Lower lobe of right lung (tissue), 2 donors: Measurements from ENCODE around the gene PLEKHM3. TPM values are rescaled to one million over a fixed set of nuclear protein-coding genes. Genes with fewer than 3 reads are reported as not detected.
A peak's percentile ranks its signal among the peaks of the same experiment; 100 is the strongest.

Experiments used
- ATAC-seq, 2 donors: fragments of 200-7000 bp; cut with Tn5 transposase; one replicate each; pipeline ENCODE4 v1.9.1; 2020 to 2022; ENCODE audit warnings: mild to moderate bottlenecking in 2 of 2, moderate library complexity in 2 of 2
- DNase-seq: peaks from one replicate; pipeline ENCODE4 v3.0.0-alpha.2; 2020
- H3K27ac ChIP-seq: fragments of 200-600 bp; one replicate; pipeline ENCODE4 v1.8.0; 2022
- H3K27me3 ChIP-seq: fragments of 200-600 bp; one replicate; pipeline ENCODE4 v1.8.0; 2022; ENCODE audit warnings: low read depth
- H3K36me3 ChIP-seq: fragments of 200-600 bp; one replicate; pipeline ENCODE4 v1.8.0; 2022; ENCODE audit warnings: mild to moderate bottlenecking
- H3K4me1 ChIP-seq: fragments of 200-600 bp; one replicate; pipeline ENCODE4 v1.8.0; 2022
- H3K4me3 ChIP-seq: fragments of 200-600 bp; one replicate; pipeline ENCODE4 v1.8.0; 2022; ENCODE audit warnings: mild to moderate bottlenecking
- H3K9me3 ChIP-seq: fragments of 200-600 bp; one replicate; pipeline ENCODE4 v1.8.0; 2022
- intact Hi-C: fragments of 100-400 bp; cut with DNase I; formaldehyde crosslinking; loops from one replicate; pipeline ENCODE4 v1.11.0; 2022
- total RNA-seq: library from RNA; stranded (reverse); fragmentation: NEBNext Ultra II Directional; extraction: Animal tissue kit (Norgen Biotek cat#: 25700); gene quantifications from one replicate; pipeline ENCODE4 v1.2.1, GENCODE V29; 2021
- TF ChIP-seq, protein P1 (sequence below): fragments of 200-600 bp; IDR thresholded peaks from one replicate; pipeline ENCODE4 v1.8.0; 2022; ENCODE audit warnings: antibody characterized with exemption, mild to moderate bottlenecking
- donor health status: DM: no; HTN: yes; CAD: no; lungs with severe emphysema.

Gene PLEKHM3
- total RNA-seq, 1 donor from 2014 or later: 25.8 TPM

DNA sequence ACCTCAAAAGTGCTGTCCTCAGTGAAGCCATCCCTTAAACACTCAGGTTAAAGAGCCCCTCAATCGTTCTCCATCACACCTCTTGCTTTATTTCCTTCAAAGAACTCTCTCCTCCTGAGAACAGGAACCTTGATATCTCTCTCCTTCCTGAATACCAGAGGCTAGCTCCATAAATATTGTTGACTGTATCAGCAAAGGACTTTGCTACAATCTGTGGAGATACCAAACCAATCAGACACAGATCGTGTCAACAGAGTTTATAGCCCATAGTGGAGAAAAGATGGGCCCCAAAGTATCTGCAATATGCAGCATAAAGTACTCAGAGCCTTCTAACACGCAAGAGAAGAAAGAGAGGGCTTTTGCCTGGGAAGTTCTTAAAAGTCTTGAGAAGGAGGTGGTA, 36.4 kb downstream of the PLEKHM3 start:
- Histone ChIP-seq H3K4me3 (no peak overlapping the region), H3K36me3 (peaks cover under 1% of the 10 kb centered on the region), H3K27me3 (no peaks in the 10 kb centered on the region), H3K9me3 (no peaks in the 10 kb centered on the region), H3K4me1 (no peaks in the 10 kb centered on the region), H3K27ac (no peak overlapping the region)
- intact Hi-C loops: no loop called here
- ATAC-seq (no peak), DNase-seq (no peak)
- TF ChIP-seq, protein P1, sequence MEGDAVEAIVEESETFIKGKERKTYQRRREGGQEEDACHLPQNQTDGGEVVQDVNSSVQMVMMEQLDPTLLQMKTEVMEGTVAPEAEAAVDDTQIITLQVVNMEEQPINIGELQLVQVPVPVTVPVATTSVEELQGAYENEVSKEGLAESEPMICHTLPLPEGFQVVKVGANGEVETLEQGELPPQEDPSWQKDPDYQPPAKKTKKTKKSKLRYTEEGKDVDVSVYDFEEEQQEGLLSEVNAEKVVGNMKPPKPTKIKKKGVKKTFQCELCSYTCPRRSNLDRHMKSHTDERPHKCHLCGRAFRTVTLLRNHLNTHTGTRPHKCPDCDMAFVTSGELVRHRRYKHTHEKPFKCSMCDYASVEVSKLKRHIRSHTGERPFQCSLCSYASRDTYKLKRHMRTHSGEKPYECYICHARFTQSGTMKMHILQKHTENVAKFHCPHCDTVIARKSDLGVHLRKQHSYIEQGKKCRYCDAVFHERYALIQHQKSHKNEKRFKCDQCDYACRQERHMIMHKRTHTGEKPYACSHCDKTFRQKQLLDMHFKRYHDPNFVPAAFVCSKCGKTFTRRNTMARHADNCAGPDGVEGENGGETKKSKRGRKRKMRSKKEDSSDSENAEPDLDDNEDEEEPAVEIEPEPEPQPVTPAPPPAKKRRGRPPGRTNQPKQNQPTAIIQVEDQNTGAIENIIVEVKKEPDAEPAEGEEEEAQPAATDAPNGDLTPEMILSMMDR: no peak

DNA sequence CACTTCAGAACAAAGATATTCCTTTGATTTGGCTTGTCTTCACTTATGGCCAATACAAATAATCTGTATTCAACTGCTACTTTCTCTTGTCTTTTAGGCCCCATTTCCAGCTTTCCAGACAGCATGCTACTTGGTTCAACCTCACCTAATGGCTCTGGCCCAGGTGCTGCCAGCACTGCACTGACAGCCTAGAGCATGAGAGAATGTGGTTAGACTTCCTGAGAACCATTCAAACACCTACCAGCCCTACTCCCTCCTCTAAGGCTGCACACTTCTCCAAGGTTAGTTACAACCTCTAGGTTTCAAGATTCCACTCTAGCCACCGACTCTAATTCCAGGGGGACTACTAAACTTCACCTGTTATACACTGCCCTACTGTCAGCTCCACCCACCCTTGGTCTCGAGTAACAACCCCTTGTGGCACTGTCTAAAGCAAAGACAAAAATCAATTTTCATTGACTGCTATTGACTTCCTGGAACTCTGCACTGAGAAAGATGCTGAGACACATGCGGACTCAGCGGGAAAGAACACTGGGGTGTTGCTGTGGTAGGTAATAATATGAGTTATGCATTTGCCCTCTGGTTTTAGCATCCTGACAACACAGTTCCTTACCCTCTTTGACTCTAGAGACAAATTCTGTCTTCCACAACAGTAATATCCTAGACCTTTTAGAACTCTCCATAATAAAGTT, 38.2 kb downstream of the PLEKHM3 start:
- no peak overlapping the region for H3K27ac ChIP-seq
- H3K4me3 ChIP-seq: no peak overlapping the region
- intact Hi-C loops: no loop called here

DNA sequence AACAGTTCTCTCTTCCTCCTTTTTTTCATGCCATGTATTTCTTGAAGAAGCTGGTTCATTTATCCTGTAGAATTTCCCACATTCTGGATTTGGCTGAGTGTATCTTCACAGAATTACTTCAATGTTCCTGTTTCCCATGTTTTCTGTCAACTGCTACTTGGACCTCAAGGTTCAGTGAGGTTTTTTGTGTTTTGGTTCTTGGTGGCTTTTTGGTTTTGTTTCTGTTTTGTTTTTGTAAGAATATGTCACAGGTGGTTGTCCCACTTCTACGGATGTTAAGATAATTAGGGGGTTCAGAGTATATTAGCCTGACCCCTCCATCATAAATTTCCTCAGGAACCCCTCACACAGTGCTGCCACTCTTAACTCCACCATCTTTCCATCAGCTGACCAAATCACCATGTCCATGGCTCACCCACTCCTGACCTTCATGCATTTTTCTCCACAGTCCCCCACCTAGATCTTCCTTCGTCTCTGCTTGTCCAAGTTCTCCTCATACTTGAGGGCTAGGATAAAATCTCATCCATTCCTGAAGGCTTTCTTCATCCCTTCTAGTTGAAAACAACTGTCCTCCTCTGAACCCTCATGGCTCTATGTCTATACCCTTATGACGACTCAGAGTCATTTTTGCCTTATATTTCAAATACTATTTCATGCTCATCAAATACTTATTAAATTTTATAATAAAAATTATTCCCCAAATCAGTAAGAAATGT, 40.4 kb downstream of the PLEKHM3 start:
- Histone ChIP-seq H3K27ac (no peak overlapping the region), H3K36me3 (no peaks in the 10 kb centered on the region), H3K27me3 (no peaks in the 10 kb centered on the region), H3K9me3 (no peaks in the 10 kb centered on the region), H3K4me3 (no peak overlapping the region), H3K4me1 (peaks cover 5% of the 10 kb centered on the region)
- ATAC-seq (no peak), DNase-seq (no peak)
- TF ChIP-seq, protein P1: no peak
- intact Hi-C loops: no loop called here

More for the DNA sequence above, 38.2 kb downstream of the PLEKHM3 start:
- ATAC-seq (no peak), DNase-seq (no peak)
- Histone ChIP-seq H3K27me3 (no peaks in the 10 kb centered on the region), H3K9me3 (no peaks in the 10 kb centered on the region), H3K36me3 (no peaks in the 10 kb centered on the region), H3K4me1 (peaks cover 5% of the 10 kb centered on the region)
- TF ChIP-seq, protein P1: no peak

GRCh38 chr2:207983641-207984042, 41.7 kb downstream of the PLEKHM3 start:
- Histone ChIP-seq H3K4me3 (no peak overlapping the region), H3K9me3 (no peaks in the 10 kb centered on the region), H3K27me3 (no peaks in the 10 kb centered on the region), H3K27ac (no peak overlapping the region), H3K36me3 (no peaks in the 10 kb centered on the region), H3K4me1 (peaks cover 5% of the 10 kb centered on the region)
- no peak for DNase-seq
- peak; percentile 62 to 85 for ATAC-seq
- TF ChIP-seq, protein P1: no peak
- intact Hi-C loops: no loop called here

GRCh38 chr2:207978177-207978948, 47.0 kb downstream of the PLEKHM3 start:
- TF ChIP-seq, protein P1: no peak
- ATAC-seq (no peak), DNase-seq (no peak)
- Histone ChIP-seq H3K36me3 (peaks cover 17% of the 10 kb centered on the region), H3K4me1 (peaks cover 5% of the 10 kb centered on the region), H3K9me3 (no peaks in the 10 kb centered on the region), H3K4me3 (no peak overlapping the region), H3K27me3 (no peaks in the 10 kb centered on the region), H3K27ac (no peak overlapping the region)
- intact Hi-C loops: no loop called here
